ENCODE data around the gene HOXD3.
A peak's percentile ranks its signal among the peaks of the same experiment; 100 is the strongest.

HOXD3 gene

DNA sequence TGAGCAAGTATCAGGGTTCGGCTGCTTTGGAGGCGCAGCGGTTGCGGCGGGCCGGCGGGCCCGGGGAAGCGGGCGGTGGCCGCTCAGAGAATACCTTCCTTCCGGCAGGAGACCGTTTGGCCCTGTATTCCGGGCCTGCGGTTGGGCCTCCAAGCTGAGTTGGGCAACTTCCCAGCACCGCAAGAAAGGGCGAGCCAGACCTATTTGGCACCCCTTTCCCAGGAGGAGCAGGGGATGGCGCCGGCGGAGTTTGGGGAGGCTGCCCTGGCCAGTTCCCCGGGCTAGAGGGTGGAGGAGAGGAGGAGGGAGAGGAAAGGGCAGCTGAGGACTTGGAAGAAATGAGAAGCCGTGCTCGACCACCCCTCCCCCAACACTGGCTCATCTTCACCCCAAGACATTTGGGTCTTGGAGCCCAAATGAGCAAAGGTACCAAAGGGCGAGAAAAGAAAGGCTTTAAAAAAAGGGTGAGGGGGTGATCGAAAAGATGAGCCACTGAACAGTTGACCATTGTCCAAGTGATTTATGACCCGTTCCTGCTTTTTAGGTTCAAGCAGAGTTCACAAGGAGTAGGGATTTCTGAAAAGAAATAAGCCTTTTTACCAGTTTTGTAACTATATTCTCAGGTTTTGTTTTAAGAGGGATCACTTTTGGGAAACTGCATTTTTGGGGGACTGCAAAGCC, 8.4 kb downstream of the HOXD3 start:
- DNase-seq = no peak

DNA sequence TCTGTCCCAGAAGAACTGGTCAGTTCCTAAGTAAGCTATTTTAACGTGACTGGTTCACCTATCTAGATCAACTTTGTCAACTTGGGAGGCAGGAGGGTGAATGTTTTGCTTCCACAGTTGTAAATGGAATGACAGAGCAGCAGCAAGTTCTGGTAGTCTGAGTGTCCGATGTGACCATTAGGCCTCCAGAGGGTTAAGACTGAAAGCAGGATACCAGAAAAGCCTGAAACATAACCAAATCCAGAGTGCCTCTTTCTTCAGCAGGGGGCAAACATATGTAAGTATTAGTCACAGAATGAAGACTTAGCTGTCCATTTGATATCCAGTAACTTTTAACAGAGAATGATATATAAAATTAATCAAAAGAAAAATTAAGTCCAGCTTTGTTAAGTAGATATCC, 9.2 kb downstream of the HOXD3 start:
- no peak for DNase-seq

DNA sequence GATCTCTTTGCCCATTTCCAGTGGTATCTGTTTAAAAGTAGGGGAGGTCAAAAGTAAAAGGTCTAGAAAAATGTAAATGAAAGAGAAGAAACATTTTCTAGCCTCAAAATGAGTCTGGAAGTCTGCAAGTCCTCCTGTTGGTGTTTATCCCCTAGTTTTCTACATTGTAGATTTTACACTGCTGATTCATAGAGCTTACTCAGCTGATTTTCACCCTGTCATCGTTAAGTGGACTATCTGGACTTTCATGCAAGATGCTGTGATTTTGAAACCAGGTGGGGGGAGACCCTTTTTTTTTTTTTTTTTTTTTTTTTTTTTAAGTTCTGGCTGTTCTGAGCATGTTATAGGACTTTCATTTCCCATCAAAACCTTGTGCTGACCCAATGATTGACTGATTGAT, 10.3 kb downstream of the HOXD3 start:
- no peak for DNase-seq

DNA sequence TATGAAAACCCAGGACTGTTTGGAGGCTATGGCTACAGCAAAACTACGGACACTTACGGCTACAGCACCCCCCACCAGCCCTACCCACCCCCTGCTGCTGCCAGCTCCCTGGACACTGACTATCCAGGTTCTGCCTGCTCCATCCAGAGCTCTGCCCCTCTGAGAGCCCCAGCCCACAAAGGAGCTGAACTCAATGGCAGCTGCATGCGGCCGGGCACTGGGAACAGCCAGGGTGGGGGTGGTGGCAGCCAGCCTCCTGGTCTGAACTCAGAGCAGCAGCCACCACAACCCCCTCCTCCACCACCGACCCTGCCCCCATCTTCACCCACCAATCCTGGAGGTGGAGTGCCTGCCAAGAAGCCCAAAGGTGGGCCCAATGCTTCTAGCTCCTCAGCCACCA, 12.1 kb downstream of the HOXD3 start:
- DNase-seq = no peak

DNA sequence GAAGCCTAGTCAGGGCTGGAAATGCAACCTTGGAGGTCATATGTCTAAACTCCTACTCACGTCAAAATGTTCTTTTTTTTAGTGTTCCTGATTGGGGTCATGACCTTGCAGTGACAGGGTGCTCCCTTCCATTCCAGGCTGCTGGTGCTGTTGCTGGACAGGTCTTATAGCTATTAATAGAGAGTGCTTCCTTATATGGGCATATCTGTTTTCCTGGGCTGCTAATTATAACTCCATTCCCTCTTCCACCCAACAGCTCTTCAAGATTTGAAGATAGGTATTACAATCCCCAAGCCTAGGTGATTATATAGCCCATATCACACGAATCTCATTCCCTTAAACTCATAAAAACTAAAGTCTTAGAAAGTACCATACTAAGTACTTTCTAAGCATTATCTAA, 12.6 kb downstream of the HOXD3 start:
- no peak for DNase-seq

DNA sequence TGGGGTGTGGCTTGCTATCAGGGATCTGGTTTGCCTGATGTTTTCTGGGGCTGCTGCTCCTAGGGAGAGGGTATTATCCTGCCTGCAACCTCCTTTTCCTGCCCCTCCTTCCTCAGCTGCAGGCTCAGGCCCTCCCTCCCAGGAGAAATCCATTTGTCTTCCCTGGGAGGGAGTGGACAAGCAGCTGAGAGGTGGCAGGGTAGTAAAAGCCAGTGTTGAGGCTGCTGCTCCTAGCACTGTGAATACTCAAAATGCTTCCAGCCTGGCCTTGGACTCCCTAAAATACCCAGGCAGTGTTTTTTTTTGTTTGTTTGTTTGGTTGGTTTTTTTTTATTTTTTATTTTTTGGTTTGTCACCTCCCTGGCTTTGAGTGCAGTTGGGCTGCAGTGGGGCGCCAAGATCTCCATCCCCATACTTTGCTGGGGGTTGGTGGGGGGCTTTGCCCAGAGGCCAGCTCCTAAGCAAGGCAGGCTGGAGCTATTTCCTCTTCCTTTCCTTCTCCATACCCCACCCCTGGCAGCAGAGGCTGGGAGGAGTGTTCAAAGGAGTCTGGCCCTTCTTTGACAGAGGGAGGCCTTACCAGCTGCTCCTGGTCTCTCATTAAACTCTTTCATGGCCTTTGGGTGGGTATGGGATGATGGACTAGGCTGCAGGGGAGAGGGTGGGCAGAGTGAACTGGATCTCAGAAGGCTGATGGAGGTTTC, 13.6 kb downstream of the HOXD3 start:
- DNase-seq = no peak

DNA sequence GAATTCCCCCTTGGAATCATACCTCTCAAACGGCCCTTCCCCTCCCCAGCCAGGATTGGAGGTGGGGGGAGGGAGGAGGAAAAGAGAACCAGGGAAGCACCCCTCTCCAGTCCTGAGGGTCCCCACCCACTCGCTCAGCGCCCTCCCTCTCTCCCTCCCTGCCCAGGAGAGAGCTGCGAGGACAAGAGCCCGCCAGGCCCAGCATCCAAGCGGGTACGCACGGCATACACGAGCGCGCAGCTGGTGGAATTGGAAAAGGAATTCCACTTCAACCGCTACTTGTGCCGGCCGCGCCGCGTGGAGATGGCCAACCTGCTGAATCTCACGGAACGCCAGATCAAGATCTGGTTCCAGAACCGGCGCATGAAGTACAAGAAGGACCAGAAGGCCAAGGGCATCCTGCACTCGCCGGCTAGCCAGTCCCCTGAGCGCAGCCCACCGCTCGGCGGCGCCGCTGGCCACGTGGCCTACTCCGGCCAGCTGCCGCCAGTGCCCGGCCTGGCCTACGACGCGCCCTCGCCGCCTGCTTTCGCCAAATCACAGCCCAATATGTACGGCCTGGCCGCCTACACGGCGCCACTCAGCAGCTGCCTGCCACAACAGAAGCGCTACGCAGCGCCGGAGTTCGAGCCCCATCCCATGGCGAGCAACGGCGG, 14.4 kb downstream of the HOXD3 start:
- no peak for DNase-seq

DNA sequence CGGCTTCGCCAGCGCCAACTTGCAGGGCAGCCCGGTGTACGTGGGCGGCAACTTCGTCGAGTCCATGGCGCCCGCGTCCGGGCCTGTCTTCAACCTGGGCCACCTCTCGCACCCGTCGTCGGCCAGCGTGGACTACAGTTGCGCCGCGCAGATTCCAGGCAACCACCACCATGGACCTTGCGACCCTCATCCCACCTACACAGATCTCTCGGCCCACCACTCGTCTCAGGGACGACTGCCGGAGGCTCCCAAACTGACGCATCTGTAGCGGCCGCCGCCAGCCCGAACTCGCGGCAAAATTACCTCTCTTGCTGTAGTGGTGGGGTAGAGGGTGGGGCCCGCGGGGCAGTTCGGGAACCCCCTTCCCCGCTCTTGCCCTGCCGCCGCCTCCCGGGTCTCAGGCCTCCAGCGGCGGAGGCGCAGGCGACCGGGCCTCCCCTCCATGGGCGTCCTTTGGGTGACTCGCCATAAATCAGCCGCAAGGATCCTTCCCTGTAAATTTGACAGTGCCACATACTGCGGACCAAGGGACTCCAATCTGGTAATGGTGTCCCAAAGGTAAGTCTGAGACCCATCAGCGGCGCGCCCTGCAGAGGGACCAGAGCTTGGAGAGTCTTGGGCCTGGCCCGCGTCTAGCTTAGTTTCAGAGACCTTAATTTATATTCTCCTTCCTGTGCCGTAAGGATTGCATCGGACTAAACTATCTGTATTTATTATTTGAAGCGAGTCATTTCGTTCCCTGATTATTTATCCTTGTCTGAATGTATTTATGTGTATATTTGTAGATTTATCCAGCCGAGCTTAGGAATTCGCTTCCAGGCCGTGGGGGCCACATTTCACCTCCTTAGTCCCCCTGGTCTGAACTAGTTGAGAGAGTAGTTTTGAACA, 15.1 kb downstream of the HOXD3 start:
- no peak for DNase-seq

DNA sequence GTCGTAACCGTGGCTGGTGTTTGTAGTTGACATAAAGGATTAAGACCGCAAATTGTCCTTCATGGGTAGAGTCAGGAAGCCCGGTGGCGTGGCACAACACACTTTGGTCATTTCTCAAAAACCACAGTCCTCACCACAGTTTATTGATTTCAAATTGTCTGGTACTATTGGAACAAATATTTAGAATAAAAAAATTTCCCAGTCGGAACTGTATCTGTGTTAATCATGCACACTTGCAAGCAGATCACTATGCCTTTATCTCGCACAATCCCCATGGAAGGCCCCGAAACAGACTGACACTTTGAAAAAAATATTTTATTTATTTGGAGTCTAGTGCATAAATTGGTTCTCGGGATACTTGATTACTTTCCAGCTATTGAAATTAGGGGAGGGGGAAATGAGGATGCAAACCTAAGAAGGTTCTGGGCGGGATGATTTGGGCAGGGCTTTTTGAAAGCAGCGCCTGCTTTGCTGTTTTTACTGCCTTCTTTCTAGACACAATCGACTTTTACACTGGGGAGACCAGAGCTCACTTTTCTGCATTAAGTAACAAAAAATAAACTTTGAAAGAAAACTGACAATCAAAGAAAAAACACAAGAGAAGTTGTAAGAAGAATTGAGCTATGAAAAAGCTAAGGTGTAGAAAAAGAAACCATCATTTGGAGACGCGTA, 15.9 kb downstream of the HOXD3 start:
- no peak for DNase-seq

DNA sequence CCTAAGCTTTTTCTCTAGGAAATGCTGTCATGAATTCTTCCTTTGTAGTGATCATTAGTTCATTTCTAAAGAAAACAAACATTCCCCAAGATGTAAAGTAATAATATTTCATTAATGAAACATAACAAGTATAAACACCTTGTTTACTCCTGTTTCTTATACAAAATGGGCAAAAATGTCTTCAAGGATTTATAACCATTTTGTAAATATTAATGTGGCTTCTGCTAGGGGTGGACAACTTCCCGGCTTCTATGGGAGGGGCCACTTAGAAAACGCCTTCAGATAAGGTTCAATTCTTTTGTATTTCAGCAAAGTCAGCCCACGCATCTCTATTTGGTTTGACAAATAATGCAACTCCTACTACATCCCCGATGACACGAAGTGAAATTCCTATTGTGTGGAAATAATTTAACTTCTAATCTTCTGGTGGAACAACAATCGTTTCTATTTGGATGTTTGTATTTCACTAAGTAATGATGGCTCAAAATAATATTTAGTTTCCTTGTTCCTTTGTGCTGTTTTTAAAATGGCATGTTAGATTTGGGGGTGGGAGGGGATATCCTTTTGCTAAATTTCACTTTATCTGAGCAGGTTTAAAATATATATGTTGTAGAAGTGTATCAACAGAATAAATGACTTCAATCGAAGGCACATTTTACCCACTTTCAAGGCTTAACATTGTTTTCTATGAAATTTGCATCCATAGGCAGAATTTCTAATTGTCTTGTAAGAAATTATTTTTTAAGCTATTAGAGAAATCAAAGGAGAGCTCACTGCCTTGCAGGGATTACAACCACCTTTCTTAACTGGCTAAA, 16.7 kb downstream of the HOXD3 start:
- DNase-seq = no peak

DNA sequence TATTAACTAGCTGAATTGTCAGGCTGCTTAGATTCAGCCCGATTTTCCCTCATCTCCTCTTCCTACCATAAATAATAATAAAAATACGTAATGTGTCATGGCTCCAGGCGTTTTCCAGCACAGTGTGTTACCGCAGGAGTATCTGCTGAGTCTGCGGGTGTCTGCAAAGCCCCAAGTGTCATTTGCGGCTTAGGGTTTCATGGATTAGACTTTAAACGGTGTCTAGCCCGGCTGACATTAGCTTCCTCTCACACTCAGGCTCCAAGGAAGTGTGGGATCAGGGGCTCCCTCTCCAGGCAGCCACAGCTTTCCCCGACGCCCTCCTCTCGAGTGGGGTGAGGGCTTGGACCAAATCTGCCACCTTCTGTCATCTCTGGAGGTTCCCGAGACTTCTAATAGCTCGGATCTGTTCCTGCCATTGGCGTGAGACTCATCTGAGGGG, 17.3 kb downstream of the HOXD3 start:
- DNase-seq = peak; percentile 80

DNA sequence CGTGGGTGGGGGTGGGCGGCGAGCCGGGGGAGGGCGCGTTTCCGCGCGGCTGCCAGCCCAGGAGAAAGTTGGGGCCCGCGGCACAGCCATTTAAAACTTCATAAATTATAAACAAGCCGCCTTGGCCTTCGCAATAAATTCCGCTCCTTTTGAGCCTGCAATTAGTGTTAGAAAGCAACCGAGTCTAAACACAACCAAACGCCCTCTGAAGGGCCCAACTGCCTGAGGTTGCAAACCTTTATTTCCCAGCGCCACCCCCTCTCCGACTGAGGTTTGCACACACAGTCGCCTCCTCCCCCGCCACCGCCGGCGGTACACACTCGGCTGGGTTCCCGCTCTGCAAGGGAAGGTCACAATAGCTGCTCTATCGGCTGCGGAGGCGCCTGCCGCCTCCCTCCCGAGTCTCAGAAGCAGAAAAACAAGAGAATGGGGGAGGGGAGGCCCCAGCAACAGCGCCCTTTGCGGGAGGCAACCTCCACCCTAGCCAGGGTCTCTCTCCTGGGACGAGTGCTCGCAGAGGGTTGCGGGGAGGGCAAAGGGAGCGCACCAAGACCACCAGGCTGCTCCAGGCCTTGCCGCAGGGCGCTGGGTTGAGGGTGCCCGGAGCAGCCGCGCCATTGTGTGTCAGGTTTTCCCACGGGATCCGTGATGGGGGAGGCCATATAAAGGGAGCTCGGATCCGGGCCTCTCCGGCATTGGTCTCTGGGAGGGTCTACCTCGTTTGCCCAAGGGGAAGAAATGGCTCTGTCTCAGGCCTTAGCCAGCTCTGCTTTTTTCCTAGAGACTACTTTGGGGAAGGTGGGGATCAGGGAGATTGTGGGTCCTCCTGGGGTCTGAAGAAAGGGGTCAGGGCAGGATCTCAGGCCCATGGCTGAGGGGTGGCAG, 18.0 kb downstream of the HOXD3 start:
- DNase-seq = no peak

DNA sequence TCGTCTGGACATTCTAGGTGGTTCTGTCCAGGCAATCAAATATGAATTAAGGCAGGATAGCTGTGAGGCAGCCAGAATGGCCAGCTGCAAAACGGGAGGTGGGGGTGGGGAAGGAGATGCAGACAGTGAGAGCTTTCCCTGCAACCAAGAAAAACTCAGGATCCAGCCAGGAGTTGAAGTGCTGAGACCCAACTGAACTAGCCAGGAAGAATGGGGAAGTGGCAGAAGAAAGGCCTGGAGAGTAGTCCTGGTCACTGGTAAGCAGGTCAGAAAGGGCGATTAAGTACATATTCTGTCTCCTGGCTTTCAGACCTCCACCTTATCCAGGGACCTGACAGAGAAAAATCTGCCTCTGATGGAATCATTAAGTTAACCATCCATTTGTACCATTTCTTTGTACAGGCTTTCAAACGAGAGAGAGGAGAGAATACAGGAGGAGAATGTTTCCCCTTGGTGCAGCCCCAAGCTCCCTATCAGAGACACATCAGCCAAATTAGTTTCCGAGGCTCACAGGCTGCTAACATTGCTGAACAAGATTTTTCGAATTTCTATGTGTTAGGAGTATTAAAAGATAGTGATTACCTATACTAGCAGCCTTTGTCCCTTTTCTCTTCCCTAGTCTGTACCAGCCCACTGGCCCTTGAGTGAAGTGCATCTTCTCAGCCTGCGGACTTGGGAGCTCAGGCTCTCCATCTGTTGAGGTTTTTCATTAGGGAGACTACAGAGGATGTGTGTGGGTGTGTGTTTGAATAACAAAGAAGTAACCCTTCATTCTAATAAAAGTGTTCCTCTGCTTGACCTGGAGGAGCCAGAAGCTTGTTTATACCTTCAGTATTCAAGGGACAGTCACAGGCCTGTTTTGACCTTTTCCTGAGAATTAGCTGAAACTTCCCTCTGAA, 18.9 kb downstream of the HOXD3 start:
- peak; percentile 61 for DNase-seq

DNA sequence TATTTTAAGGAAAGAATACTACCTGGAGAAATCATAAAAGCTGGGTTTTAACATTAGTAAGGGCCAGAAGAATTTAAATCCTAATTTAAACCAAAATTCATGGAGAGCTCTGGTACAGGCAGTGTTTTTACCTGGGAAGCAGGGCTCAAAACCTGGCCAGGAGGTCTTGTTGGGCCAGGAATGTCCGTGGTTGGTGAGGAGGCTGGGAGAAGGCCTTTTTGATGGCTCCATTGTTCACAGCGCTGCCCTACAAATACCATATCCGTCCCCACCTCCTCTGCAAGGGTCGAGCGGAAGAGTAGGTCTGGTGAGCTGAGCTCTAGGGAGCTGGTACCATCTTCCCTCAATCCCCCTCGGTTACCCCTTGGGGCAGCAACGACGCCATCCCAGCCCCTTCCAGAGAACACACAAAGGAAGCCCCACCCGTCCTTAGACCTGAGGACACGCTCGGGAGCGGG, 20.5 kb downstream of the HOXD3 start:
- DNase-seq = no peak

DNA sequence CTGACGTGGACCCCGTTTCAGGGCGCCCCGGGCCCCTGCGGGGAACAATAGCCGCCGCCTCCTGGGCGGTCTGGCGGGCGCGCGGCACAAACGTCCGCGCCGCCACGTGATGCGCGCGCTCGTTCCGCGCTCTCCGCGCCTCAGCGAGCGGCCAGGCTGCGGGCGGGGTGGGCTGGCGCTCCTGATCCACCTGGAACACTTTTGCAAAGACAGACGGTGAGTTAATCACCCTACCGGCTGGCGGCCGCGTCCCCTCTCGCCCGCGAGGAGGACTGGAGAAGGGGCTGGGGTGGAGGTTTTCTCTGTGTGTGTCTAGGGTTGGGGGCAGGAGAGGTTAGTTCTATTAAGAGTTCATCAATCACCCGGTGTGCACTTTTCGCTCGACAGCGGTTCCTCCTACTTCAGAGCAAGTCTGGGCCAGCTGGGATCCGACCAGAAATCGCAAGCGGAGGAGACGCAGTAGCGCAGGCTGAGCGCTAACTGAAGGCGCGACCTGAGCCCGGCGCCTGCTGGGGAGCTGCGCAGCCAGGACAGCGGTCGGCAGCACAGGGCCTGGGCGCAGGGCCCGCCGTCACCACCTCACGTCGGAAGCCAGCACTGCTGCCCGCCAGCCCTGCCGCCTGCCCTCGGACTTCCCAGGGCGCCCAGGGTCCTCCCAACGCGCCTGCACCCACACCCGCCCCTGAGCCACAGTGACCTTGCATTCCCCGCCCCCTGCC, 21.1 kb downstream of the HOXD3 start:
- DNase-seq = peak; percentile 62

DNA sequence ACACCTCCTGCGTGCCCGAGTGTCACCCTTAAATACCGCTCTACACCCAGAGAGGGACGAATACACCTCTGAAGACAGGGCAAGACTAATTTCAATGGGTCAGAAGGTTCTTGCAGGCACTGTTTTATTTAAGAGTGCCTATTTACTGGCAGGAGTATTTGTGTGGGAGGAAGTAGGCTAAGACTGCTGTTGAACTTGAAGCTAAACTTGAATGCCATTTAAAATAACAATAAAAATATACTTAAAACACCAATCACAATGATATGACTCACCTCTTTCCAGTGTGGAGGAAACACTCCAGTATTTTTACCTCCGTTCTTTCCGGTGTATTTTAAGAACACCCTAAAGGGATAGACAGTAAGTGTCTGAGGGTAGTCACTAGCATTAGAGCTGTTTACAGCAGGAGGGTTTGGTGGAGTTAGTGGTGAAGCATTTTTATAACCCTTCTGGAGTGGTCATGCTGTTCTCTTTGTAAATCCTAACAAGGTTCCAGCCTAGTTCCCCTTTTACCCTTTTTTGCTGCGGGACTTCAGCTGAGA, 21.7 kb downstream of the HOXD3 start:
- no peak for DNase-seq

DNA sequence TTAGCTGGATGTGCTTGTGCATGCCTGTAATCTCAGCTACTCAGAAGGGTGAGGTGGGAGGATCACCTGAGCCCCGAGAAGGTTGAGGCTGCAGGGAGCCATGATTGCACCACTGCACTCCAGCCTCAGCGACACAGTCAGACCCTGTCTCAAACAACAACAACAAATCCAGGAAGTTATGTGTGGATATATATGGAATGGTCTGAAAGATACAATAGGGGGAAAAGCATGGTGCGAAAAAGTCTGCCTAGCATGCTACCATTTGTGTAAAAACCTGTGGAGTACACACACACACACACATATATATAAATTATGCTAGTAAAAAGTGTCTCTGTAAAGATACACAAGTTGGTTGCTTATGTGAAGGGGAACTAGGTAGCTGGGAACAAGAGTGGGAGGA, 24.4 kb downstream of the HOXD3 start:
- no peak for DNase-seq

DNA sequence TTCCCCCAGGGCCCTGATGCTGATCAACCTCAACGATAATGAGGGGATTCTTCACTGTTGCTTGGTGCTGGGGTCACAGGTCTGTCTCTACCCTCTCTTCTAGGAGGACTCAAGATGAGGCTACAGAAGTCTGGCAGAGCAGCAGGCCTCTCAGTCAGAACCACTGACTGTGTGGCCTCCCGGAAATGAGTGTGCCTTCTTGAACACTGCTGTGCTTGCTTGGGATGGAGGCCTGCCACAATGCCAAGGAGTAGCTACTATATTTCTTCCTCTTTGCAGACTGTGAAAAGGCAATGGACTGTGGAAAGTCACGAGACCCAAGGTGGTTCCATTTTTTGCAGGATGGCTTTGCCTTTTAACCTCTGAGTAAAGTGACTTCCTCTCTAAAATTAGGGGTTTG, 25.6 kb downstream of the HOXD3 start:
- no peak for DNase-seq

DNA sequence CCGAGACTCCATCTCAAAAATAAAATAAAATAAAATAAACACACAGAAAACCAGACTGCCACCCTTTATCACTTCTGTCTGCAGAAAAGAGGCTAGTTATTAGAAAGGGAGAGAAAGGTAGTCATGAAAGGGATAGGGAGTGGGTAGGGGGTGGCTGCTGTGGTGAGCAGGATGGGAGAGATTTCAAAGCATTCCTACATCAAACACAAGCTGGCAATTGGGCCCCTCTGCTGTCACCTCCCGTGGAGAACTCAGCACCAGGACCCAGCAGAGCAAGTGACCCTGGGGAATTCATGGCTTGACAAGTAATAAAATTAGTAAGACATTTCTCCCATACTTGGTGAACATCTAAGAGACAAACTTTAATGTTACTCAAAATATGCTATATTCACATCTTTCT, 27.6 kb downstream of the HOXD3 start:
- no peak for DNase-seq

Measured in NCI-H524 treated with DMSO at 0.1 percent for 48 hours (cell line).